ENCODE results near the gene BOLA3.

Gene BOLA3

DNA sequence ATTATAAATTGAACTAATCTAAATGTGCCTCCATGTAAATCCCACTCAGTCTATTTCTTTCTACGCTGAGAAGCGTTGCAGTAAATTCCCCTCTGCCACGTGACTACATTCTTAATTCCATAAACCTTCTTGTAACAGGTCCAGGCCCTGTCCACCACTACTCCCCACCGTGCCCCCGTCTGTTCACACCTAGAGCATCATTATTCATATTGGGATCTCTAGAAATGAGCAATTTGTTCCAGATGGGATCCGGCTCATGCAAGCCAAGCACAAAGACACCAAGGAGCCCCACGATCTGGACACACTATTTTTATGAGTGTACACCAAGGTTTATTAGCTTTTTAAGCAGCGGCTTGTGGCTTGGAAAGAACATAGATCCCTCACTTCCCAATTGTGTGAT, 38.2 kb downstream of the BOLA3 start:
- TF ChIP-seq, protein P1, sequence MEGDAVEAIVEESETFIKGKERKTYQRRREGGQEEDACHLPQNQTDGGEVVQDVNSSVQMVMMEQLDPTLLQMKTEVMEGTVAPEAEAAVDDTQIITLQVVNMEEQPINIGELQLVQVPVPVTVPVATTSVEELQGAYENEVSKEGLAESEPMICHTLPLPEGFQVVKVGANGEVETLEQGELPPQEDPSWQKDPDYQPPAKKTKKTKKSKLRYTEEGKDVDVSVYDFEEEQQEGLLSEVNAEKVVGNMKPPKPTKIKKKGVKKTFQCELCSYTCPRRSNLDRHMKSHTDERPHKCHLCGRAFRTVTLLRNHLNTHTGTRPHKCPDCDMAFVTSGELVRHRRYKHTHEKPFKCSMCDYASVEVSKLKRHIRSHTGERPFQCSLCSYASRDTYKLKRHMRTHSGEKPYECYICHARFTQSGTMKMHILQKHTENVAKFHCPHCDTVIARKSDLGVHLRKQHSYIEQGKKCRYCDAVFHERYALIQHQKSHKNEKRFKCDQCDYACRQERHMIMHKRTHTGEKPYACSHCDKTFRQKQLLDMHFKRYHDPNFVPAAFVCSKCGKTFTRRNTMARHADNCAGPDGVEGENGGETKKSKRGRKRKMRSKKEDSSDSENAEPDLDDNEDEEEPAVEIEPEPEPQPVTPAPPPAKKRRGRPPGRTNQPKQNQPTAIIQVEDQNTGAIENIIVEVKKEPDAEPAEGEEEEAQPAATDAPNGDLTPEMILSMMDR (conservative IDR thresholded peaks at IDR 0.05) = no peak
- no peak for TF ChIP-seq ZFX (IDR thresholded peaks at IDR 0.05)
- H3K27ac ChIP-seq = no peak overlapping the region

DNA sequence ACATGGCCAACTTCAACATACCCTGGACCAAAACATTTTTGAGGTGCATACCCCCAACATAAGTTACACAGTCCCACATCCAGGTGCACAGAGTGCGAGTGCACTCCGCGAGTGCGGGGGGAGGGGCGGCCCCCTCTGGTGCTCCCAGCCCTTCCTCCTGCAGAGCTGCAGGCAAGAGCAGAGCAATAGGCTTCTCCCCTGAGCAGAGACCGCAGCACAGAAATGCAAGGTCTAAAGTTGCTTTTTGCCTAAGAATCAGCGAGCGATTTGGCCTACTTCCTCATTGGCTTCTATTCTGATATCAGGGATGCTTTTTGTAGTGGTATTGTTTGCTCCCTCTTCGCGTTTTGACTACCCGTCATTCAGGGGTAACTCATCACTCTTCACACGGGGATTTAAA, 40.6 kb downstream of the BOLA3 start:
- no peak overlapping the region for H3K27ac ChIP-seq
- TF ChIP-seq, protein P1 (conservative IDR thresholded peaks at IDR 0.05) = no peak
- no peak for TF ChIP-seq ZFX (IDR thresholded peaks at IDR 0.05)

DNA sequence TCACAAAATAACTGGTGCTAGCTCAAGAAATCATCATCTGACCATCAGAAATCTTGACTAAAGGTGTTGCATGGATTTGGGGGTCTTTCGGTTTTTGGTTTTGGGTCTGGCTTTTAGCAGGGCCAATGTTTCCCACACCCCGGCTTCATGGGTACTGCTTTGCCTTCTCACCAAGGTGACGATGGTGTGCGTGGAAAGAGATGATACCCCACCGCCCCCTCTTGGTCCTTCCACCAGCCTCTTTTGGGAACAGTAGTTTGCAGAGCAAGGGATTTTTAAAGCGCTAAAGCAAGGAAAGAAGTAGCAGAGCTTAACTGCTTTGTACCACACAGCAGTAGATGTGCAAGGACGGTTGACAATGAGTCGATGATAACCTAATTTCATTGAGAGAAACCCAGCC, 42.3 kb downstream of the BOLA3 start:
- TF ChIP-seq, protein P1 (conservative IDR thresholded peaks at IDR 0.05) = no peak
- no peak for TF ChIP-seq ZFX (IDR thresholded peaks at IDR 0.05)
- H3K27ac ChIP-seq = no peak overlapping the region

DNA sequence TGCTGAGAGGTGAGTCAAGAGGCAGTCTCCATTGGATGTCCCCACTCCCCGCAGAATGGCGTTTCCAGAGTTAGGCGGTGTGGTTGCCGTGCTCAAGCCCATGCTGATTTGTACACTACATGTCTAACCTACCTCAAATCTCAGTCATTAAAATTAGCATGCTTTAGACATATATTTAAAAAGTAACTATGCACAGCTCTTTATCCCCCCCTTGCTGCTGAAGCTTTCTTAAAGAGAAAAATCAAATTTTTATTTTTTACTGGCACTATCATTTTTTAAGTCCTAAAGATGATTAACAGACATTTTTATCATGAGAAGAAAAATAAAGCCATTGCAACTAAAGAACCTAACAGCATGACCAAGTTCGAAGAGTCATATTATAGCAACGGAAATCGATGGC, 42.9 kb downstream of the BOLA3 start:
- no peak overlapping the region for H3K27ac ChIP-seq
- TF ChIP-seq ZFX (IDR thresholded peaks at IDR 0.05) = no peak
- TF ChIP-seq, protein P1 (conservative IDR thresholded peaks at IDR 0.05) = no peak

DNA sequence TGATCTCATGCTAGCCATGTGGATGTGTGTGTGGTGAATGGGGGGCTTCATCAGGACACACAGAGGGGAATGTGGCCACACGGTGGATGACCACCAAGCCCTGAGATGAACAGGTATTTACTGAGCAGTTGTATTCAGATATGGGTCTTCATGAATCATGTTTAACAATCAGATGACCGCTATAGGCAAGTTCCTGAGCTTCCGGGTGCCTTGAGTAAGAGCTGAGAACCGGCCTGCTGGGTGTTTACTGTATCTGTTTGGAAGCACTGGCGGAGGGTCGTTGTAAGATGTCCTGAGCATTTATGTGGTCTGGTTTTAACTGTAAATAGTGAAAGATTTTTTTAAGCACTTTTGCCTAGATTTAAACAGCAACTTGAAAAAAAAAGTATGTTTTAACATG, 43.9 kb downstream of the BOLA3 start:
- no peak for TF ChIP-seq ZFX (IDR thresholded peaks at IDR 0.05)
- TF ChIP-seq, protein P1 (conservative IDR thresholded peaks at IDR 0.05) = no peak
- no peak overlapping the region for H3K27ac ChIP-seq

DNA sequence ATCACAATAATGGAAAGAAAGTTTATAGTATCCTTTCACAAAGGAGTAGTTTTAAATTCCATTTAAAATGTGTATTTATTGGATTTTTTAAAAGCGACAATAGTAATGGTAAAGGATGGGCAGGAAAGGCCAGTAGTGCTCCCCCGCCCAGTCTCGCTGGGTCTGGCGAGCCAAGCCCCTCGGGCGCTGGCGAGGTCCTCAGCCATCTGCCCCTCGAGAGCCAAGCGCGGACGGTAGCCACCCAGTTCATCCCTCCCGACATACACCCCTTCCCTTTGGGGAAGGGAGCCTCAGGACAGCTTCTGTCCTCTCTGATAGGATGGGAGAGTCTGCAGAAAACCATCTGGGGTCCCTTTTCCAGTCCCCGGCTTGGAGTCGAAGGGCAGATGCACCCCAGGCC, 45.2 kb downstream of the BOLA3 start:
- TF ChIP-seq, protein P1 (conservative IDR thresholded peaks at IDR 0.05) = no peak
- no peak for TF ChIP-seq ZFX (IDR thresholded peaks at IDR 0.05)
- H3K27ac ChIP-seq = no peak overlapping the region

DNA sequence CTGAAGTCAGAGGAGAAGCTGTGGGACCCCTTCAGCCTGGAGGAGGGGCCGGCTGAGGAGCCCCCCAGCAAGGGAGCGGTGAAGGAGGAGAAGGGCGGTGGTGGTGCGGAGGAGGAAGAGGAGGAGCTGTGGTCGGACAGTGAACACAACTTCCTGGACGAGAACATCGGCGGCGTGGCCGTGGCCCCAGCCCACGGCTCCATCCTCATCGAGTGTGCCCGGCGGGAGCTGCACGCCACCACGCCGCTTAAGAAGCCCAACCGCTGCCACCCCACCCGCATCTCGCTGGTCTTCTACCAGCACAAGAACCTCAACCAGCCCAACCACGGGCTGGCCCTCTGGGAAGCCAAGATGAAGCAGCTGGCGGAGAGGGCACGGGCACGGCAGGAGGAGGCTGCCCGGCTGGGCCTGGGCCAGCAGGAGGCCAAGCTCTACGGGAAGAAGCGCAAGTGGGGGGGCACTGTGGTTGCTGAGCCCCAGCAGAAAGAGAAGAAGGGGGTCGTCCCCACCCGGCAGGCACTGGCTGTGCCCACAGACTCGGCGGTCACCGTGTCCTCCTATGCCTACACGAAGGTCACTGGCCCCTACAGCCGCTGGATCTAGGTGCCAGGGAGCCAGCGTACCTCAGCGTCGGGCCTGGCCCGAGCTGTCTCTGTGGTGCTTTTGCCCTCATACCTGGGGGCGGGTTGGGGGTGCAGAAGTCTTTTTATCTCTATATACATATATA, 46.0 kb downstream of the BOLA3 start:
- H3K27ac ChIP-seq = no peak overlapping the region
- TF ChIP-seq ZFX (IDR thresholded peaks at IDR 0.05) = no peak
- TF ChIP-seq, protein P1 (conservative IDR thresholded peaks at IDR 0.05) = no peak

Measured in C4-2B (cell line).